NCI-H1436 (cell line): ENCODE results near the gene SYTL1.

Experiments
- DNase-seq: peaks from one replicate; lab custom pipeline; 2025; lab: John Stamatoyannopoulos, UW

Gene SYTL1

DNA sequence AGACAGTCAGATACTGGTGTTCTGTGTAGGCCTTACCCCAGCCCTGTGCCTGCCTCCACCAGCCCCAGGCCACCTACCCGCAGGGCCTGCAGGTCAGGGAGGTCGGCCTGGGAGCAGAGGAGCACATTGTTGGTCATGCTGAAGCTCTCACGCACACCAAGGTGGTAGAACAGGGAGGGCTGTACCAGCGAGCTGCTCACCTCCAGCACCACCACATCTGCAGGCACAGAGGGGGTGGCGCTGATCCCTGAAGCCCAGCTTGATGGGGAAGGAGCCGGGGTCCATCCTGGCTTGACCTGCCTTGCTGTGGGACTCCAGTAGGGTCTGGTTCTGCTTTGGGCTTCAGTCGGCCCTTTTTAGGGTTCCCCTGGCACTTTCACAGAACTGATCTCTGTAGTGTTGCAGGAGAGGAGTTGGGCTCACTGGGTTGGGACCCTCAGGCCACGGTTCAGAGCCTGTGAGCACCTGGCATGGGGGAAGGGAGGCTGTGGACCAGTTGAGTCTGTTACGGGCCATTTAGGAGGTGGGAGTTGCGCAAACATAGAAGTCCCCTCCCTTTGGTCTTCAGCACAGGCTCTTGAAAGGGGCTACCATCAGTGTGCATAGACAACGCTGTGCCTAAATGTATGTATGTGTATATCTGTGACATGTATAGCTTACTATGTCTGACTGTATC lies 23.0 kb downstream of the SYTL1 start:
- no peak for DNase-seq

DNA sequence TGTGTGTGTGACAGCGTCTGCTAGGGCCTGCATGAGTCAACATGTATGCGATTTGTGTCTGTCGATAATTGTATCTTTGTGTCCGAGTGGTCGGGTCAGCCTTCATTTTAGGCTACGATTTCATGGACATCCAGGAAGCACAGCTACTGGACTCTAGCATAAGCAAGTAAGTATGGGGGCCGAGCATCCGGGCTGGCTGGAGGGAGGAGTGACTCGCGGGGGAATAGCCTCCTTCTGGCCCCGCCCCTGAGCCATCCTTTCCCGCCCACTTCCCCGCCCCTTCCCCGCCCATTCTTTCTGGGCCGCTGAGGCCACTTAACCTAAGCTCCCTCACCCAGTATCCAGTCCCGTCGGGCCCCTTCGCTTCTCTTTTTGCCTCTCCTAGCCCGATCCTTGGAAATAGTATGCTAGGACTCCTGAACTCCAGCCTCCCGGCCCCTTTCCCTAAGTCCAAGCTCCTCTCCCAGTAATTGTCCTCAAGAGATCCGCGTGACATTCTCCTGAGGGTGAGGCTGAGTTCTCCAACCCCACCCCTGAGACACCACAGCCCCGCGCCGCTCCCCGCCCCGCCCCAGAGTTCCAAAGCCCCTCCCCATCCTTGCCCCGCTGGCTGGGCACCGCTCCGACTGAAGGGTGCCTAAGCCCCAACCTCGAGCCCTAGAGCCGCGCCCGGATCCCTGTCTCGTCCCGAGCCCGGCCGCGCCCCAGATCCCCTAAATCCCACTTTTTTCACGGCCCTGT lies 23.7 kb downstream of the SYTL1 start:
- peak; percentile 82 for DNase-seq

DNA sequence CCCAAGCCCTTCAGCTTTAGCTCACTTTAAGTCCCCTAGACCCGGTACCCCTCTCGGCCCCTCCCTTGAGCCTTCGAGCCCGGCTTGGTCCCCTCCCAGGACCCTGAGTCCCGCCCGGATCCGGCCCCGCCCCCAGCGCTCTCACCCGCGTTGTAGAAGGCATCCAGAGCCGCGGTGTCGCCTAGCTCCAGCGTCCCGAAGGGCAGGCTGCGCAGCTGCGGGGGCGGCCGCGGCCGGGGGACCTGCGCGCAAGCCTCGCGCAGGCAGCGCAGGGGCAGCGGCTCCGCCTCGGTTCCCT lies 24.2 kb downstream of the SYTL1 start:
- peak; percentile 55 for DNase-seq

DNA sequence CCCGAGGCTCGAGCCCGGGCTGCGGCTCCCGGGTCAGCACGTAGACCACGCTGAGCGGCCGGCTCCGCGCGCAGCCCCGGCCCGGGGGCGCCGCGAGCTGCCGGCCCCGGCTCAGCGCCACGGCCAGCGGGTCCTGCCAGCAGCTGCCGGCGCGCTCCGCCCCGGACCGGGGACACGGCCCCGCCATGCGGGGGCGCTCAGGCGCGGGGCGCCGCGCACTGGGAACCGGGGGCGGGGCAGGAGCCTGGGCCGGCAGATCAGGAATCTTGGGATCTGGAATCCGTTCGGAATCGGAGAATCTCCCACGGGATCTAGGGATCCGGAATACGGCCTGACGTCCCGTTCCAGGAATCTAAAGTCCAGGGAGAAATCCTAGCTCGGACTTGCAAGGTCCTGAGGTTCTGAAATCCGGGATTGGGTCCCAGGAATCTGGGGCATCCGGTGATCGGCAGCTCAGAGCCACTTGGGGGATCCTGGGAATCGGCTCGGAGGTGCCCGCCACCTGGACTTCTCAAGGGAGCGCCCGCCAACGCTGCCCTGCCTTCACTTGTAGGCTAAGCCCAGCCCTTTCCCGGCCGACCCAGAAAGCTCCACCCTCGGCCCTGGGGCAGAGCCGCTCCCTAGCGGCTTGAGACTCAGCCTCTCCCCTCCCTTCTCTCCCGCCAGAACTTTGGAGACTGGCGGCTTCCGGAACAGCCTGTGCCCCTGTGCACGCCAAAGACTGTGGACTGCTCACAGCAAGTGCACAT lies 24.8 kb downstream of the SYTL1 start, which contains the start of gene MAP3K6:
MAP3K6 (minus strand) TSS at position 551 of the 749 bp plus-strand sequence; CDS start at position 187, 364 bp downstream.
- DNase-seq, result peak; percentile 70

DNA sequence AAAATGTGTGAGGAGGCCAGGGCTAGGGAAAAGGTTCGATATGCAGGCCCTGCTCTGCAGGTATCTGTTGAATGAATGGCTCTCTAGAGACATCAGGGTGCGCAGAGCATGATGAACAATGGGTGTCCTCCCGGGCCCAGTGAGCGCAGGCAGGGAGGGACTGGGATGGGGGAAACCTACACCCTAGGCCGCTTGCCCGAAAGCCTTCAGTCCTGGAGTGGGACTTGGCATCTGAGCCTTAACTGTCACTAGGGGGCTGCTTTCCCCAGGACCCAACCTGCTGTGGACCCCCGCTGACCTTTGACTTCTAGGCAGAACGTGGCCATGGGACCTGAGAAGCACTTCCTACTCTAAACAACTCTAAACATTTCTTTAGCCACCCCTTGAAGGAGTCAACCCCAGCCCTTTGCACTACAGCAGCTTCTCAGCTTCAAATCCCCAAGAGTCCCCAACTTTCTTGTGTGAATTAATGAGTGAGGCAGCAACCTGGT lies 25.4 kb downstream of the SYTL1 start:
- DNase-seq, result peak; percentile 53

DNA sequence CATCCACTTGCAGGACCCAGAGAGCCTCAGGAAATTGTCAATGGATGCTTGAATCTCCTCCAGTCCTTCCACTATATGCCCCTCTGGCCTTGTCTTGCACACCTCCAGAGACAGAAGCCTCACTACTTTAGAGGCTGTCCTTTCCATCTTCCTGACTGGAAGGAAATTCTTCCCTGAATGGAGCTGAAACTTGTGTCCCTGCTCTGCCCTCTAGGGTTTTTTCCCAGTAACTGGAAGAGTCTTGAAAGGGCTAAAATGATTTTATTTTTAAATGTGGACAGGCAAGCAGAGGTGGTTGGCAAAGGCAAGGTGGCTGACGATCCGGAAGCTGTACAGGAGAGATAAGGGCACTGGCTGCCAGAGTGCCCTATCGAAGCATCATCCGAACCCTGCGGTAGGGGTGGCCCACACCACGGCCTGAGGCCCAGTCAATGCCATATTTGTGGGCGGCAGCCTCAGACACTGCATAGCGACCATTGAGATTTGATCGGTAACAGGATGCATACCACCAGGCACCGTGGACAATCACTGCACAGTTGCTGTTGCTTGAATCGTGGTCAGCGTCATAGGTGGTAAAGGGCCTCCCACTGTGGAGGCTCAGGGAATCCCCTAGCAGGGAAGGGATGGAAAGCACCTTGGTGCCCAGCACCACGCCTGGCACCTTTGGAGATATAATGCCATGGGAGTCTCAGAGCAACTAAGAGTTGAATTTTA lies 27.2 kb downstream of the SYTL1 start:
- no peak for DNase-seq

DNA sequence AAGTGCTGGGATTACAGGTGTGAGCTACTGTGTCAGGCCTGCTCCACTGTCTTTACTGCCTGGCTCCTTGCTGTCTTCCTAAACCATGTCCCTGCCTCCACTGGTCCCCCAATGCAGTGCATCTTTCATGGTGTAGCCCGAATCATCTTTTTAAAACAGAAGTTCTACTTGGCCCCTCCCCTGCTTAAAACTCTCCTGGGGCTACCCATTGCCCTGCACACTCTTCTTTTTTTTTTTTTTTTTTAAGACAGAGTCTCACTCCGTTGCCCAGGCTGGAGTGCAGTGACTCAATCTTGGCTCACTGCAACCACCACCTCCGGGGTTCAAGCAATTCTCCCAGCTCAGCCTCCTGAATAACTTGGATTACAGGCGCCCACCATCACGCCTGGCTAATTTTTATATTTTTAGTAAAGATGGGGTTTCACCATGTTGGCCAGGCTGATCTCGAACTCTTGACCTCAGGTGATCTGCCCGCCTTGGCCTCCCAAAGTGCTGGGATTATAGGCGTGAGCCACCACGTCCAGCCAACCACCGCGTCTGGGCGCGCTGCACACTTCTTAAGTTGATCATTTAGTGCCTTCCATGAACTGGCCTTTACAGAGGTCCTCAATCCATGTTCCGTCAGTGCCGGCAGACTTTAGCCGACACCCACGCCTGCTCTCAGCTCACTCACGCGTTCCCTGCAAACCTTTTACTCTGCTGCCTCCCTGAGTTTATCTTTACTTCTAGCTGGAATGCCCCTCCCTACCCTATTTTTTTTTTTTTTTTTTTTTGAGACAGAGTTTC lies 30.4 kb downstream of the SYTL1 start:
- DNase-seq, result no peak

DNA sequence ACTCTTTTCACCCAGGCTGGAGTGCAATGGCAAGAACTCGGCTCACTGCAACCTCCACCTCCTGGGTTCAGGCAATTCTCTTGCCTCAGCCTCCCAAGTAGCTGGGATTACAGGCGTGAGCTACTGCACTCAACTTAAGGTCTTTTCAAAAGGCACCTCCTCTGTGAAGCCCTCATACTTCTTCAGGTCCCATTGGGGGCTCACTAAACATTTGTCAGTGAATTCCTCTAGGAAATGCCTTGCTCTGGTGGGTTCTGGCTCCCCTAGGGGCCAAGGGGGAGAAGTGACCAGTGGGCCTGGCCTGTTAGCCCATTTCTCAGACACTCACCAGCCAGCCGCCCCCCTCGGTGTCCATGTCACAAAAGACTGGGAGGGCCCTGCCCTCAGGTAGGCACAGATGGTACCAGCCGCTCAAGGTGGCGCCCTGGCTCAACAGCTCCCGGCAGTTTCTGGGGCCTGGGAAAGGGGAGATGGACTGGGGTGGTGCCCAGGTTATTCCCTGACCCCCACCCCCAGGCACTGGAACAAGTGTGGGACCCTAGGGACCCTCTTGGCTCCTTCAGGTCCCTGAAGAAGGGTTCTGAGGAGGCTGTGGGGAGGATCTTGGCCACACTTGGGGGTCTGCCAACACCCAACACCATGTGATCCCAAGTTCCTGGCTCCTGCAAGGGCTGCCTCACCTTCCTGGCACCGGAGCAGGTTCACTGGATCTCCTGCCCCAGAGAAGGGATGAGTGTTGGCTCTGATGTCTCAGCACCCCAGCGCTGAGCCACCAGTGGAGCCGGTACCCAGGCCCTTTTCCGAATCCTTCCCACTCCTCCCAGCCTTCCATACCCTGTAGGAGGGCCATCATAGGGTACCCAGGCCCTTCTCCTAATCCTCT lies 31.2 kb downstream of the SYTL1 start:
- no peak for DNase-seq

DNA sequence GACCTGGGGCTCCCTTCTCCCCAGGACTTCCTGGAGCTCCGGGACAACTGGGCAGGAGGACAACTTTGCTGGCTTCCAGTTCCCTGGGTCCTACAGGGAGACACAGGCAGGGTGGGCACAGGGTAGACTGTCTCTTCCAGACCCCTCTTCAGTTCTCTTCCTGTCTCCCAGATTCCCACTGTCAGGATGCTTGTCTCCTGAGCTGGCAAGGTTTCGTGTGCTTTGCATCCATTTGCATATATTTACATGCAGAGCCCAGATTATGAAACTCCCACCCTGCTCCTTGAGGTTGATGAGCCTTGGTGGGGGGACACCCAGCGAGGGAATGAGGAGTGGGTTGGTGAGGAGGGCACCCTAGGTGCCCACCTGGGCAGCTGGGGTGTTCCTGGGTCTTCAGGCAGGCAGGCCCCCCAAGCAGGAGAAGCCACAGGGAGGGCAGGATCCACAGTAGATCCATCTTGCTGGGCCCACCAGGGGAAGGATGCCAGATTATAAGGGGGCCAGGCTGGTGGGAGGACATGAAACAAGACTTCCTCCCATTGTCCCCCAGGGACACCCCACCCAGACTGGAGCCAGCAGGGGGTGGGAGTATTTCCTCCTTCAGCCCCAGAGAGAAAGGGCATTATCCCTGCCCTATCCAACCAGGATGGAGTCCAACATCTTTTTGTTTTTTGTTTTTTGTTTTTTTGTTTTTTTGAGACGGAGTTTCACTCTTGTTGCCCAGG lies 32.7 kb downstream of the SYTL1 start, which contains the start of gene FCN3:
FCN3 (minus strand) TSS at position 463 of the 725 bp plus-strand sequence; CDS start at position 457, 6 bp downstream.
- DNase-seq, result no peak

DNA sequence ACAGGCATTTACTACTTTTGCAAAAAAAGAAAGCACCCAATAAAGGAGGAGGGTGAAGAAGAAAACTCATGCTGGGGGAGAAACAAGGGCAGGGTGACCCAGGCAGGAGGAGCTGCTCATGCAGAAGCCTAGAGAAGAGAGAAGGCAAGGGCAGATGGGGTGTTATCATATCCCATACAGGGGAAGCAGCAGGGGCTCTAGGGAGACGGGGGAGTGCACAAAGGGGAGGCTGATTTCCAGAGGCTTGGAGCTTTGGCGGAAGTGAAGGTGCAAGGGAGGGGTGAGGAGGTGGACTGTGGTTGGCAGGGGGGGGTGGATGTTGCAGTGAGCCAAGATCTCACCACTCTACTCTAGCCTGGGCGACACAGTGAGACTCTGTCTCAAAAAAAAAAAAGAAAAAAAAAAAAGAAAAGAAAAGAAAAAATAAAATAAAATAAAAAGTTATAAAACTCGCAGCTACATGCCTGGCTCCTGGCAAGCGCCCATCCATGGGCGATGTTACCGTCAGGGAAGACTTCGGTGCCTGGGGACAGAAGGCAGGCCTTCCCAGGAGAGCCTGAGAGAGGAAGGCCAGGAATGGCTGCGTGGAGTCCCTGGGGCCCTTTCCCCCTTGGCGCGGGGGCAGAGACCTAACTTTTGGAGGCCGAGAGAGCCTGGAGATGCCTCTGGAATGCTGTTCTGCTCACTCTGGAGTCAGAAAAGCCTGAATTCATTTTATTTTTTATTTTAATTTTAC lies 36.1 kb downstream of the SYTL1 start:
- DNase-seq, result no peak

DNA sequence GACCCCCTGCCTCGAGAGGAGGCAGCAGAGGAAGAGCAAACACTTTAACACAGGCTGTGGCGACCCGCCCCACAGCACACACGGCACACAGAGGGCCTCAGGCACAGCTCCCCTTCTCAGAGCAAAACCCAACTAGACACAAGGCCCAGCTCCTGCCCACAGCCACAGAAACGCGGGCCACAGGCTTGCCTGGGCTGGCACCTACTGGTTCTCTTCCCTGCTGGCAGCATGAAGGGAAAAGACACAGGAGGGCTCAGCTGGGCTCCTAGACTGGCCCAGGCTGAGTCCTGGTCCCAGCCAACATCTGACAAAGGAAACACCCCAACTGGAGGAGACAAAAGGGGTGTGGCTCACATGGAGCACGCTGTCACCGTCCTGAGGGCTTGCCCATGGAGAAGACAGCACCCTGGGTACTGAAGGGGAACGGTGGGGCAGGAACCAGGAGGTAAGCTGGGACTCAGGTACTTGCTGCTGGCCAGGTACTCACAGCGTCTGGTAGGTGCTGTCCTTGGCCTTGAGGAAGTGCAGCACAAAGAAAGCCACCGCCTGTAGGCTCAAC lies 37.8 kb downstream of the SYTL1 start:
- no peak for DNase-seq

DNA sequence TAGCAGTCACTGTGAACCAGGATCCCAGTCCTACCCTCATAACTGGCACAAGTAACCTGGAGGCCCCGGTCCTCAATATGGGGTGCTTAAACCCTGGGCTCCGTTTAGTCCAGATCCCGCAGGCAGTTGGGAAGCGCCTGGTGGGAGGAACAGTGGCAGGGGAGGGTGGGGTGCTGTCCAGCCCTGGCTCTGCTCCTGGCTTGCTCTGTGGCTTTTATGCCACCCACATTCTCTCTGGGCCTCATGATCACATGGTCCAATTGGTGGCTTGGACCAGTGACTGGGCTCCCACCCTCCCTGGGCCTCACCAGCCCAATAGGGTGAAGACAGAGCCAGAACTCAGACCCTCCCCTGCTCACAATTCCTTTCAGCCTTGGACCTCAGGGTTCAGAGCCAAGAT lies 38.4 kb downstream of the SYTL1 start:
- DNase-seq, result no peak

DNA sequence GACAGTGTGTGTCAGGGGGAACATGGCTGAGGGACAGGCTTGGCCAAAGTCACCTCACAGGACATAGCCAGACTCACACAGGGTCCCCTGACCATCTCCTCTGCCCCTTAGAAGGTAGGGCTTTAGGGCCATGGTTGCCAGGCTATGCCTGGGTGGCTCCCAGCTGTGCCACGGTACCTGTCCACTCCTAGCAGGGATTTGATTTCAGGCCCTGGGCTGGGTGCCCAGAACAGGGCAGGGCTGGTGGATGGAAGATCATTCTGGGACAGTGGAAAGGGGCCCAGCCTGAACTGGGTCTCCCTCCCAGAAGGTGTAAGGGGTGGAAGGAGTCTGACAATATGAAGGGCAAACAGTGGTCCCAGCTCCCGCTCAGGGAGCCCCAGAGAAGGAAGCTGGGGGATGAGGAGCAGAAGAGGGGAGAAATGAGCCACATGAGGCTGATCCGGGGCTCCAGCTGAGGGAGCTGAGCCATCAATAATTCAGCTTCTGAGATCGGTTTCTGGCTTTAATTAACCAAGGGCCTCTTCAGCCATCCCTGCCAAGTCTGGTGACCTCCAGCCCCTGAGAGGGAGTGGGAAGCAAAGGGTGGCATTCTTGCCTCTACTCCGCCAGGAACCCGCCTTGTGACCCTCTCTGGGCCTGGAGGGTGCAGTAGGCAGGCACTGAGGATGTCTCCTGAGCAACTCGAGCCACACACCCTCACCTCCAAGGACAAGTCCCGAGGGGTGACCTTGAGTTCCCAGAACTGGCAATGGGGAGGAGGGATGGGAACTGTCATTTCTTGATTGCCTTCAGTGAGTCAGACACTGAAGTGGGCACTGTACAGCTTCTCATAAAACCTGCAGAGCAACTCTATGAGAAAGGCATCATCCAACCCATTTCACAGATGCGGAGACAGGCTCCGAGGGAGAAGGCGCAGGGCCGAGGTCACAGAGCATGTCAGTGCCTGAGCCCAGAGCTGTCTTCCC lies 39.2 kb downstream of the SYTL1 start:
- DNase-seq, result no peak

DNA sequence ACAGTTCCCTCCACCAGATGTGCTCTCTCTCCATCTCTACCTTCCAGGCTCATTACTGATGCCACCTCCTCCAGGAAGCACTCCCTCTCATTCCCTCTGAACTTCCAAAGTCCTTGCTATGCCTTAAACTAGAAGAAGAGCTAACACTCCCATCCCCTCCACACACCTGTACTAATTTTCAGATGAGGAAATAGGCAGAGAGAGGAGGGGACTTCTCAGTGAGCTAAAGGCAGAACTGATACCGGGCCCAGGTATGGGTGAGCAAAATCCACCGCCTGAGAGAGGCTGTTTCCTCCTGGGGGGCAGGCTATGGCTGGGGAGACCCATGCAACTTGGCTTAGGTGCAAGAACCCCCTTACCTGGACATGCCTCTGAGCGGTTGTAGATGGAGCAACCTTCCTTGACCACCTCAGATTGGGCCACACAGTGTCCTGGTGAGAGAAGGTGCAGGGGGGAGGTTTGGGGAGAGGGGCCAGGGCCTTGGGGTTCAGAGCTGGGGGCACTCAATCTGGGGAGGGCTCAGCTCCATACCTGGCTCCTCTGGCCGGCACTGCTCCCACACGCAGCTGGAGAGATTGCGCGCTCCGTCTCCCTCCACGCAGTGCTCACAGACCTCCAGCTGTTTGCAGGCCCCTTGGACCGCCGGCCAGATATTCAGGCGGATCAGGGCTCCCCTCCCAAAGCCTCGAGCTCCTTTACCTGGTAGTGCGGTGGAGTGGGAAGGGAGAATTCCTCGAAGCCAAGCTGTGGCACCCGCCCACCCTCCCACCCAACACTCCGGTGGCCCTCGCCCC lies 40.3 kb downstream of the SYTL1 start:
- no peak for DNase-seq

DNA sequence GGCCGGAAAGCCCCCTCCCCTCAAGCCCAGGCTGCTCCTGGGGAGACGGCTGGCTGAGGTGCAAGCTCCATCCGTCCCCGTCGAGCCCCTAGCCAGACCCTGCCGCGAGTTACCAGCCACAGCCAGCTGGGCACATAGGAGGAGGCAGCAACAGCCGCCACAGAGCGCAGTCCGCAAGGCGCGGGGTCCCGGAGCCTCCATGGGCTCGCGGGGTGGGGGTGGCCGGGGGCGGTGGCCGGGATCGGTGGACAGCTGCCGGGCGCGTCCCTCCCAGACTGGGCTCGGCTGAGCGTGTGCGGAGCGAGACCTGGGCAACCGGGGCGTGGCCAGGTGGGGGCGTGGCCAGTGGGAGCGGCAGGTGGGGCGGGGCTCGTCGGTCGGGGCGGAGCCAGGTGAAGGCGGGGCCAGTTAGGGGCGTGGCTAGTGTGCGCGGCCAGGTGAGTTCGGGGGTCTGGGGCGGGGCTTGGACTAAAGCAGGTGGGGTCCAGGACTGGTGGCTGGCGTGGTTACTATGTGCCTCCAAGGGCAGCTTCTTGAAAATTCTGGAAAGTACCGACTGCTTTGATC lies 41.3 kb downstream of the SYTL1 start, which contains the start of gene CD164L2:
CD164L2 (minus strand) TSS at position 295 of the 567 bp plus-strand sequence; CDS start at position 201, 94 bp downstream.
- DNase-seq, result peak; percentile 32

DNA sequence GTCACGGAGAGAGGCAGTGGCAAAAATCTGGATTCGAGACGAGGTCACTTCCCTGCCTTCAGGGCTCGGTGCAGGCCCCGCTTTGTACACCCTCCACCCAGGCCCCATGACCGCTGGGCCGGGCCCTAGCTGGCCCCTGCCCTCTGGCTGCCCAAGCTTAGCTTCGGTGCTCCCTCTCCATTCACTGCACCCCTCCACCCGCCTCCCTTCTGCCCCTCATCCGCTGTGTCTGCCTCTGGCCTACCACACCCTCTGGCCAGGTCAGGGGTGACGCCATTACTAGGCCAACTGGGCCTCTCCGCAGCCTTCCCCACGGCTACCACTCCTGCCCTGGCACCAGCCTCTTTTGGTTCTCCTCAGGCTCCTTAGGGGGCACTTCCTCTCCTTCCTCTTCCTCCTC lies 41.8 kb downstream of the SYTL1 start:
- DNase-seq, result no peak
